GM12878 (cell line): ENCODE measurements around the gene TMEM50B. TPM values are rescaled to one million over a fixed set of nuclear protein-coding genes. Genes with fewer than 3 reads are reported as not detected.

Experiments
- ATAC-seq: fragments of 200-7000 bp; cut with Tn5 transposase; 3 replicates; pipeline ENCODE4 v1.9.1; 2020; ENCODE audit warnings: mild to moderate bottlenecking, moderate library complexity
- BruUV-seq: library from RNA; stranded (reverse); fragments of 400-500 nt; replicated peaks from 2 replicates; lab custom pipeline; 2021; lab: Mats Ljungman, UMichigan
- CTCF ChIA-PET: fragments of 300-600 bp; sonication (Branson Sonifier 250); formaldehyde crosslinking; extraction: SDS; loops from one replicate; lab custom pipeline; 2021; ENCODE audit warnings: inconsistent platforms; lab: Yijun Ruan, JAX
- POLR2A ChIA-PET: fragments of 350-600 bp; formaldehyde crosslinking; extraction: SDS; loops from one replicate; lab custom pipeline; 2021; ENCODE audit warnings: inconsistent platforms; lab: Charles Lee
- RAD21 ChIA-PET: fragments of 300-600 bp; sonication (Branson Sonifier 250); formaldehyde crosslinking; loops from one replicate; lab custom pipeline; 2023; ENCODE audit warnings: antibody characterized with exemption; ENCODE audit not compliant: unreplicated experiment; lab: Charles Lee
- SMC1A ChIA-PET: fragments of 300-600 bp; sonication (Branson Sonifier 250); formaldehyde crosslinking; loops from one replicate; lab custom pipeline; 2023; ENCODE audit not compliant: unreplicated experiment, uncharacterized antibody; lab: Charles Lee
- DNase-seq: peaks from one replicate; pipeline ENCODE4 v3.0.0-alpha.2; 2011; ENCODE audit warnings: low read depth, low spot score
- FAIRE-seq: peaks from 3 replicates; lab custom pipeline; 2011; peaks lifted over from hg19 to GRCh38; lab: Jason Lieb, UNC
- H2AFZ ChIP-seq: 2 replicates; pipeline ENCODE4 v1.6.0; 2011; ENCODE audit warnings: low read depth, low read length, control low read depth; ENCODE audit not compliant: control insufficient read depth
- H3K27ac ChIP-seq: 2 replicates; pipeline ENCODE4 v1.5.1; 2011; ENCODE audit warnings: control low read depth; ENCODE audit not compliant: control insufficient read depth, insufficient read depth
- H3K27me3 ChIP-seq, 2 experiments: replicated peaks in 1 of 2; 2 replicates each; pipeline versions ENCODE4 v1.6.0 to v1.6.1; 2011; ENCODE audit warnings: low read length in 1 of 2; ENCODE audit not compliant: control insufficient read depth in 2 of 2, insufficient read depth in 2 of 2
- H3K36me3 ChIP-seq, 2 experiments: 2 replicates each; pipeline ENCODE4 v1.5.1; 2011; ENCODE audit warnings: low read length in 1 of 2; ENCODE audit not compliant: control insufficient read depth in 2 of 2, insufficient read depth in 2 of 2
- H3K4me1 ChIP-seq: 2 replicates; pipeline ENCODE4 v1.6.1; 2011; ENCODE audit warnings: mild to moderate bottlenecking, low read length, moderate library complexity, mixed read lengths; ENCODE audit not compliant: control insufficient read depth, insufficient read depth
- H3K4me2 ChIP-seq: 2 replicates; pipeline ENCODE4 v1.6.0; 2011; ENCODE audit warnings: control low read depth; ENCODE audit not compliant: control insufficient read depth, insufficient read depth
- H3K4me3 ChIP-seq: fragments of 200-600 bp; sonication (generic); 2 replicates; pipeline ENCODE4 v1.5.1; 2016
- H3K79me2 ChIP-seq: 2 replicates; pipeline ENCODE4 v1.6.0; 2011; ENCODE audit warnings: low read length; ENCODE audit not compliant: control insufficient read depth, insufficient read depth
- H3K9ac ChIP-seq: 2 replicates; pipeline ENCODE4 v1.8.0; 2011; ENCODE audit warnings: low read length, control low read depth, mixed read lengths; ENCODE audit not compliant: control insufficient read depth, insufficient read depth
- H3K9me3 ChIP-seq: replicated peaks from 3 replicates; pipeline ENCODE4 v1.5.1; 2011; ENCODE audit warnings: mild to moderate bottlenecking, low read length; ENCODE audit not compliant: control insufficient read depth, insufficient read depth
- H4K20me1 ChIP-seq: 2 replicates; pipeline ENCODE4 v1.6.0; 2011; ENCODE audit not compliant: control insufficient read depth, insufficient read depth
- BCL11A ChIP-seq: IDR thresholded peaks from 2 replicates; pipeline ENCODE4 v1.6.1; 2011; ENCODE audit warnings: low read depth, low read length
- EED ChIP-seq: sonication (generic); IDR thresholded peaks from 2 replicates; pipeline ENCODE4 v1.6.1; 2016; ENCODE audit warnings: antibody characterized with exemption, low read depth
- FOXM1 ChIP-seq: IDR thresholded peaks from 2 replicates; pipeline ENCODE4 v1.6.1; 2012; ENCODE audit warnings: low read depth, mild to moderate bottlenecking, inconsistent platforms, low read length, moderate library complexity
- IRF4 ChIP-seq: IDR thresholded peaks from 2 replicates; pipeline ENCODE4 v1.6.1; 2011; ENCODE audit warnings: low read depth, low read length
- JUNB ChIP-seq: IDR thresholded peaks from 2 replicates; pipeline ENCODE4 v1.6.1; 2016; ENCODE audit warnings: antibody characterized with exemption, mild to moderate bottlenecking
- KDM1A ChIP-seq: fragments of 200-600 bp; sonication (generic); IDR thresholded peaks from 2 replicates; pipeline ENCODE4 v1.6.1; 2016; ENCODE audit warnings: borderline replicate concordance
- MYC ChIP-seq: IDR thresholded peaks from 2 replicates; pipeline ENCODE4 v1.6.1; 2011; ENCODE audit warnings: mild to moderate bottlenecking, low read length, moderate library complexity, inconsistent platforms; ENCODE audit not compliant: insufficient read depth, insufficient replicate concordance, insufficient read length, severe bottlenecking
- RBBP5 ChIP-seq: fragments of 200-600 bp; sonication (generic); conservative IDR thresholded peaks from 2 replicates; pipeline ENCODE4 v1.6.1; 2016
- RFX5 ChIP-seq: IDR thresholded peaks from 2 replicates; pipeline ENCODE4 v1.6.1; 2011; ENCODE audit warnings: low read depth, low read length, improper control_type of control experiment
- SIX5 ChIP-seq: IDR thresholded peaks from 2 replicates; pipeline ENCODE4 v1.6.1; 2011; ENCODE audit warnings: mild to moderate bottlenecking, low read depth, low read length, moderate library complexity; ENCODE audit not compliant: severe bottlenecking
- YY1 ChIP-seq: IDR thresholded peaks from 2 replicates; pipeline ENCODE4 v1.6.1; 2011; ENCODE audit warnings: low read depth, mild to moderate bottlenecking, low read length
- ZBTB40 ChIP-seq: fragments of 450-650 bp; IDR thresholded peaks from 2 replicates; pipeline ENCODE4 v1.6.1; 2016; ENCODE audit warnings: mild to moderate bottlenecking, moderate library complexity, borderline replicate concordance
- WGBS: methylation state at CpG from one replicate; pipeline ENCODE4 v1.1.6; 2016; ENCODE audit warnings: low lambda C conversion rate; ENCODE audit not compliant: insufficient replicate concordance, insufficient coverage; ENCODE audit errors: missing lambda C conversion rate; 5-methylcytosine and 5-hydroxymethylcytosine counted together
- in situ Hi-C: fragments of 300-500 bp; cut with MboI; formaldehyde crosslinking; loops from 9 replicates; pipeline ENCODE4 v1.14.3; 2018; ENCODE audit warnings: mixed read lengths
- intact Hi-C: fragments of 100-400 bp; cut with micrococcal nuclease; formaldehyde crosslinking; loops from one replicate; pipeline ENCODE4 v1.14.2; 2022; ENCODE audit not compliant: unreplicated experiment
- polyA plus RNA-seq, 11 experiments: library from polyadenylated mRNA; depleted of rRNA in 4 of 11; unstranded in 6 of 11; stranded (reverse) in 5 of 11; fragments of >200 nt; fragmentation: Nextera tagmentation in 4 of 11; fragmentation: Illumina TruSeq in 1 of 11; extraction: Ambion mirVana in 4 of 11; extraction: Trizol in 1 of 11; gene quantifications; 1 replicate in 1 of 11; 2 replicates in 10 of 11; pipeline versions ENCODE4 v1.2.1 to v1.2.3, GENCODE V29; 2011 to 2016; ENCODE audit warnings: inconsistent platforms in 2 of 11, missing spikeins in 2 of 11, low read depth in 1 of 11
- total RNA-seq, 4 experiments: library from RNA; depleted of rRNA in 3 of 4; stranded (reverse); fragments of >200 nt in 3 of 4; fragmentation: Illumina TruSeq in 1 of 4; extraction: Trizol in 1 of 4; gene quantifications; 2 replicates each; pipeline versions ENCODE4 v1.2.1 to v1.2.3, GENCODE V29; 2013 to 2021

The TMEM50B gene
- total and polyA plus RNA-seq, 10 of the 15 experiments (the other 5 are each of a cell fraction or from before 2014, with no cell fraction given): 12.1 to 42.1 (median 18.2) TPM

- intact Hi-C loops: no loop called here
- DNase-seq: no peak
- FAIRE-seq: no peak
- no peaks in the 10 kb centered on the region for H3K79me2 ChIP-seq
- H3K4me1 ChIP-seq: no peaks in the 10 kb centered on the region
- ATAC-seq: no peak
- peaks cover 3 to 24% of the 10 kb centered on the region in 2 experiments for H3K36me3 ChIP-seq
- H2AFZ ChIP-seq: no peak overlapping the region
- H3K27ac ChIP-seq: no peak overlapping the region
- no peak overlapping the region for H3K4me3 ChIP-seq
- H3K4me2 ChIP-seq: no peak overlapping the region
- TF ChIP-seq RFX5 (no peak), SIX5 (no peak), FOXM1 (no peak), YY1 (no peak), IRF4 (no peak), MYC (no peak), JUNB (no peak), ZBTB40 (no peak), EED (no peak), RBBP5 (no peak), KDM1A (no peak), BCL11A (no peak)
- BruUV-seq: no TSS peak
- no peaks in the 10 kb centered on the region for H4K20me1 ChIP-seq
- ChIA-PET CTCF (interaction anchor here (2.1 kb wide), 1 partner anchor 151 kb away, joined by 5 read pairs; no protein-coding TSS in a partner anchor), SMC1A (no interaction called here), POLR2A (no interaction called here), RAD21 (no interaction called here)
- in situ Hi-C loops: no loop called here
- WGBS: 98% methylated on average over 3 of the region's 3 CpGs
- H3K9ac ChIP-seq: no peak overlapping the region
- H3K9me3 ChIP-seq: no peaks in the 10 kb centered on the region; the same call in 2 of the 3 replicates
- H3K27me3 ChIP-seq: no peaks in the 10 kb centered on the region
These were observed 32.7 kb upstream of the TMEM50B start for GRCh38 chr21:33512481-33512880.
